ENCODE results near the gene DGLUCY. TPM values are rescaled to one million over a fixed set of nuclear protein-coding genes. Genes with fewer than 3 reads are reported as not detected.
"Not testable (repeated sequence)": the region's sequence is repeated elsewhere in the genome, so short reads cannot be mapped to it uniquely, and the experiment has no call there.

DGLUCY gene
- total and polyA plus RNA-seq, 7 donors: 20.4 to 135 (median 77.5) TPM

DNA sequence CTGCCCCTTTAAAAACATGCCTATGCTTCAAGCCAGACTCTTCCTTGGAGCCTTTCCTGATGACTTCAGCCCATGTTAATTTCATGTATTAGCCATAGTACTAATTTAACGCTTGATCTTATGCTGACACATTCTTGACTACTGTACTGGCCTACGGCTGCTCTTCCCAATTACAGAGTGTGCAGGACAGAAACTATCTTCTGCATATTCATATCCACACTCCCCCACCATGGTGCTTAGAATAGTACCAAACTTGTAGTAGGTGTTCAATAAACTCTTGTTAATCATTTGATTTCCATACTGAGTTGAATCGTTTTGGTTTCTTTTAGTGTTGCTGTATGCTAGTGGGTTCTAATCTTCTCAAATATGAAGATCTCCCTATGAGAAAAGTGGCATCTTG, 21.8 kb upstream of the DGLUCY start:
- Histone ChIP-seq H3K9me3 (no peaks in the 10 kb centered on the region), H3K4me1 (peaks cover 21% of the 10 kb centered on the region), H3K36me3 (ENCODE audit: insufficient read depth in 1 of 2, low read depth in 1 of 2) (no peaks in the 10 kb centered on the region), H3K4me3 (no peak overlapping the region), H3K27ac (peak overlapping the region; percentile 95), H3K27me3 (ENCODE audit: insufficient read depth in 3 of 3, low read length in 2 of 3) (no peaks in the 10 kb centered on the region)
- intact Hi-C loops (cut with DNase I): no loop called here
- 43 to 58% (median 46%) methylated on average over 3 of the region's 3 CpGs for WGBS, 3 donors
- no peak for DNase-seq
- TF ChIP-seq CTCF (IDR thresholded peaks at IDR 0.05): no peak
- peak in 2 of 4 donors; percentile 17 to 32 for ATAC-seq

DNA sequence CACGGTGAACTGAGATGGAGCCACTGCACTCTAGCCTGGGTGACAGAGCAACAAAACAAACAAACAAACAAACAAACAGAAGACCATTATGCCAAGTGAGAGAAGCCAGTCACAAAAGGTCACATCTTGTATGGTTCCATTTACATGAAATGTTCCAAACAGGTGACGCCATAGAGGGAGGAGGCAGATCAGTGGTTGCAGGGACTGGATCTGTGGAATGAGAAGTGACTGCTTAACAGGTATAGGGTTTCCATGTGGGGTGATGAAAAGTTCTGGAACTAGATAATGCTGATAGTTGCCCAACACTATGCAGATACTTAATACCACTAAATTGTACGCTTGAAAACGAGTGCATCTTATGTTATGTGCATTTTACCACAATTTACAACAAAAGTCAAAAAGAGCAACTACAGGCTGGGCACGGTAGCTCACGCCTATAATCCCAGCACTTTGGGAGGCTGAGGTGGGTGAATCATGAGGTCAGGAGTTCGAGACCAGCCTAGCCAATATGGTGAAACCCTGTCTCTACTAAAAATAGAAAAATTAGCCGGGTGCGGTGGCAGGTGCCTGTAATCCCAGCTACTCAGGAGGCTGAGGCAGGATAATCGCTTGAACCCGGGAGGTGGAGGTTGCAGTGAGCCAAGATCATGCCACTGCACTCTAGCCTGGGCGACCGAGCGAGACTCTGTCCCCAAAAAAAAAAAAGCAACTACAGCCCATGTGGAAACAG, 20.0 kb upstream of the DGLUCY start:
- H3K4me1 ChIP-seq: peaks cover 24% of the 10 kb centered on the region
- 37 to 50% (median 37%) methylated on average over 14 of the region's 14 CpGs for WGBS, 3 donors
- intact Hi-C loops (cut with DNase I); H3K9me3 ChIP-seq; H3K36me3 ChIP-seq (ENCODE audit: insufficient read depth in 1 of 2, low read depth in 1 of 2); H3K27me3 ChIP-seq (ENCODE audit: insufficient read depth in 3 of 3, low read length in 2 of 3); H3K4me3 ChIP-seq: not testable (repeated sequence)
- H3K27ac ChIP-seq: peak overlapping the region; percentile 95
- ATAC-seq (peak; percentile 63 to 75 (median 70)), DNase-seq (peak in 1 of 2 donors; percentile 60)

- no peaks in the 10 kb centered on the region for H3K27me3 ChIP-seq (ENCODE audit: insufficient read depth in 3 of 3, low read length in 2 of 3)
- no peak overlapping the region for H3K4me3 ChIP-seq
- intact Hi-C loops (cut with DNase I): loop anchor here in 1 of 2 donors (5.0 kb wide), 1 partner anchor 32 kb away; the partner anchor contains the start of gene RPS6KA5
- ATAC-seq (peak; percentile 87 to 91 (median 87)), DNase-seq (peak; percentile 57 to 78)
- peaks cover 25% of the 10 kb centered on the region for H3K4me1 ChIP-seq
- H3K9me3 ChIP-seq: no peaks in the 10 kb centered on the region
- TF ChIP-seq CTCF (IDR thresholded peaks at IDR 0.05): no peak
- peak overlapping the region; percentile 95 for H3K27ac ChIP-seq
- H3K36me3 ChIP-seq (ENCODE audit: insufficient read depth in 1 of 2, low read depth in 1 of 2): no peaks in the 10 kb centered on the region
- WGBS, 3 donors: 32 to 52% (median 40%) methylated on average over 4 of the region's 4 CpGs
Measured at GRCh38 chr14:91094772-91095171, 19.1 kb upstream of the DGLUCY start.

GRCh38 chr14:91095178-91095577, 18.7 kb upstream of the DGLUCY start:
- peaks cover 25% of the 10 kb centered on the region for H3K4me1 ChIP-seq
- TF ChIP-seq CTCF (IDR thresholded peaks at IDR 0.05): no peak
- peak; percentile 55 to 80 for DNase-seq
- H3K36me3 ChIP-seq (ENCODE audit: insufficient read depth in 1 of 2, low read depth in 1 of 2): no peaks in the 10 kb centered on the region
- ATAC-seq: peak; percentile 72 to 81 (median 76)
- no peaks in the 10 kb centered on the region for H3K9me3 ChIP-seq
- WGBS, 3 donors: 41 to 48% (median 42%) methylated on average over 8 of the region's 8 CpGs
- no peaks in the 10 kb centered on the region for H3K27me3 ChIP-seq (ENCODE audit: insufficient read depth in 3 of 3, low read length in 2 of 3)
- H3K4me3 ChIP-seq: no peak overlapping the region
- H3K27ac ChIP-seq: peak overlapping the region; percentile 95
- intact Hi-C loops (cut with DNase I): loop anchor here in 1 of 2 donors (5.0 kb wide), 1 partner anchor 33 kb away; the partner anchor contains the start of gene RPS6KA5

GRCh38 chr14:91097657-91098056, 16.2 kb upstream of the DGLUCY start:
- not testable (repeated sequence) for H3K9me3 ChIP-seq; H3K4me3 ChIP-seq; DNase-seq; H3K27me3 ChIP-seq (ENCODE audit: insufficient read depth in 3 of 3, low read length in 2 of 3); ATAC-seq; H3K36me3 ChIP-seq (ENCODE audit: insufficient read depth in 1 of 2, low read depth in 1 of 2); H3K27ac ChIP-seq
- H3K4me1 ChIP-seq: peaks cover 20% of the 10 kb centered on the region
- 88 to 95% (median 95%) methylated on average over 5 of the region's 5 CpGs for WGBS, 3 donors
- intact Hi-C loops (cut with DNase I): loop anchor here in 1 of 2 donors (5.0 kb wide), 1 partner anchor 35 kb away; the partner anchor contains the start of gene RPS6KA5
